ENCODE data around the gene NUP58.

Gene NUP58

DNA sequence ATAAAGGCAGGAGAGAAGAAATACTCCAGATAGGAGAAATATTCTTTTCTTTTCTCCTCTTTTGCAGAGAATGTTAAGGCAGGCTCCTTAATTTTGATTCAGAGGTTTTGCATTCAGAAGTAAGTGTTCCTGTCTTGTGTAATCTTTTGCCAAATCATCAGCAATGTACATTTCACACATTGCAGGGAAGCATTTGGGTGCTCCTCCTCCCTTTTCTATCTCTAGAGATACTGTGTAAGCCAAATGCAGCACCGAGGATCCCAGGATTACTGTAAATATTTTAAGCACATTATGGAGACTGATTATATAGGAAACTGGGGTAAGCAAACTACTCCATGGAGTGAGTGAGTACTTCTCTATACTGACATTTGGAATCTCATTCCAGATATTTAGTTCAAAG is 77.6 kb downstream of the NUP58 start:
- no peak overlapping the region for H2AFZ ChIP-seq (ENCODE audit: low read length)
- no peak overlapping the region for H3K9ac ChIP-seq (ENCODE audit: low read length)
- no peaks in the 10 kb centered on the region for H3K36me3 ChIP-seq (ENCODE audit: insufficient read depth, low read length)
- H3K27me3 ChIP-seq (ENCODE audit: insufficient read depth, low read length): no peaks in the 10 kb centered on the region
- H3F3A ChIP-seq (ENCODE audit: insufficient read depth, low read length): no peaks in the 10 kb centered on the region
- H3K4me2 ChIP-seq (ENCODE audit: low read length): no peak overlapping the region
- H3K4me1 ChIP-seq (ENCODE audit: insufficient read depth, low read length, severe bottlenecking): no peaks in the 10 kb centered on the region
- H3K9me2 ChIP-seq (ENCODE audit: low read depth, low read length): no peaks in the 10 kb centered on the region
- TF ChIP-seq, protein P1, sequence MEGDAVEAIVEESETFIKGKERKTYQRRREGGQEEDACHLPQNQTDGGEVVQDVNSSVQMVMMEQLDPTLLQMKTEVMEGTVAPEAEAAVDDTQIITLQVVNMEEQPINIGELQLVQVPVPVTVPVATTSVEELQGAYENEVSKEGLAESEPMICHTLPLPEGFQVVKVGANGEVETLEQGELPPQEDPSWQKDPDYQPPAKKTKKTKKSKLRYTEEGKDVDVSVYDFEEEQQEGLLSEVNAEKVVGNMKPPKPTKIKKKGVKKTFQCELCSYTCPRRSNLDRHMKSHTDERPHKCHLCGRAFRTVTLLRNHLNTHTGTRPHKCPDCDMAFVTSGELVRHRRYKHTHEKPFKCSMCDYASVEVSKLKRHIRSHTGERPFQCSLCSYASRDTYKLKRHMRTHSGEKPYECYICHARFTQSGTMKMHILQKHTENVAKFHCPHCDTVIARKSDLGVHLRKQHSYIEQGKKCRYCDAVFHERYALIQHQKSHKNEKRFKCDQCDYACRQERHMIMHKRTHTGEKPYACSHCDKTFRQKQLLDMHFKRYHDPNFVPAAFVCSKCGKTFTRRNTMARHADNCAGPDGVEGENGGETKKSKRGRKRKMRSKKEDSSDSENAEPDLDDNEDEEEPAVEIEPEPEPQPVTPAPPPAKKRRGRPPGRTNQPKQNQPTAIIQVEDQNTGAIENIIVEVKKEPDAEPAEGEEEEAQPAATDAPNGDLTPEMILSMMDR (IDR thresholded peaks at IDR 0.05; ENCODE audit: low read length): no peak
- TF ChIP-seq EZH2 (IDR thresholded peaks at IDR 0.05; ENCODE audit: borderline replicate concordance, low read length): no peak
- no peak overlapping the region for H3K4me3 ChIP-seq (ENCODE audit: low read depth, low read length, poor library complexity, severe bottlenecking)
- no peaks in the 10 kb centered on the region for H3K79me2 ChIP-seq (ENCODE audit: insufficient read depth, low read length)
- H4K20me1 ChIP-seq (ENCODE audit: insufficient read depth, low read length): no peaks in the 10 kb centered on the region
- no peak overlapping the region for H3K27ac ChIP-seq (ENCODE audit: low read depth, low read length, poor library complexity, severe bottlenecking)
- H3K9me3 ChIP-seq (ENCODE audit: low read length): no peaks in the 10 kb centered on the region

DNA sequence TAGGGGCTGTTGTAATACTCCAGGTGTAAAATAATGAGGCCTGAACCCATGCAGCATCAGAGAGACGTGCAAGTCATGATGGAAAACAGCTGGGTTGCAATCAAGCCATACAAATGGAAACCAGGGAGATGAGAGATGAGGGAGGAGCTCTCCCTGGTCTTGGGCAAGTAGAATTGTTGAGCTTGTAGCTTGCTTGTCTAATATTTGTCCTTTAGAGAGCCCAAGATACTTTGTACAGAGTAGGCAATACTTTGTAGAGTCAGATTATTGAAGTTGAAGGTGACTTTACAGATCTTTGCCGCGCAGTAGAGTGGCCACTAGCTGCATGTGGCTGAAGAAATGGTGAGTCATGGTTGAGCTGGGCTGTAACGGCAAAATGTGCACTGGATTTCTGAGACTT is 78.7 kb downstream of the NUP58 start:
- Histone ChIP-seq H3K36me3 (ENCODE audit: insufficient read depth, low read length) (no peaks in the 10 kb centered on the region), H2AFZ (ENCODE audit: low read length) (no peak overlapping the region), H3K27ac (ENCODE audit: low read depth, low read length, poor library complexity, severe bottlenecking) (no peak overlapping the region), H3K4me1 (ENCODE audit: insufficient read depth, low read length, severe bottlenecking) (no peaks in the 10 kb centered on the region), H3K79me2 (ENCODE audit: insufficient read depth, low read length) (no peaks in the 10 kb centered on the region), H3K27me3 (ENCODE audit: insufficient read depth, low read length) (no peaks in the 10 kb centered on the region), H3K9me2 (ENCODE audit: low read depth, low read length) (no peaks in the 10 kb centered on the region), H4K20me1 (ENCODE audit: insufficient read depth, low read length) (no peaks in the 10 kb centered on the region), H3K4me2 (ENCODE audit: low read length) (no peak overlapping the region), H3K4me3 (ENCODE audit: low read depth, low read length, poor library complexity, severe bottlenecking) (no peak overlapping the region), H3K9ac (ENCODE audit: low read length) (no peak overlapping the region), H3K9me3 (ENCODE audit: low read length) (no peaks in the 10 kb centered on the region), H3F3A (ENCODE audit: insufficient read depth, low read length) (no peaks in the 10 kb centered on the region)
- TF ChIP-seq, protein P1 (IDR thresholded peaks at IDR 0.05; ENCODE audit: low read length): no peak
- no peak for TF ChIP-seq EZH2 (IDR thresholded peaks at IDR 0.05; ENCODE audit: borderline replicate concordance, low read length)

DNA sequence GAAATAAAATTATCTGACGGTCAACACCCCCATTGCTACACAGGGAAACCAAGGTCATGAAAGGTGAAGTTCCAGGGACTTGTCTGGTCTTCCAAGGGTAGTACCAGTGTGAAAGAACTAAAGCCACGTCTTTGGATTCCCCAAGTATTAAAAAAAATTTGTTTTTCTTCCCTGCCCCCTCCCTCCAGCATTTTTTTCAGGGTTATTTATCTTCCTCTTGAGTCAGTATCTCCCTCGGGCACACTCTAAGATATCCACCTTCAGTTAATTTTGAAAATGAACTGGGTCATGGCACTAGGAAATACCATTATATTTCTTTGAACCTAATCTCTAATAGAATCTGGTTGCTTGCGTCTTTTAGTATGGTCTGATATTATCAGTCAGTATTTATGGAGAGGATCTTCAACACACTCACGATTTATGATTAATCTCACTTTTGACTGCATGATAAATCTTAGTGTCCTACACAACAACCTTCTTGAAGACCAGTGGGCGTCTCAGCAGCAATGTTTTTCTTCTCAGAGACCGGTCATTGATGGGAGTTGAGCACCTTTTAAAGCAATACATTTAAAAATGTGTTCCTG is 79.4 kb downstream of the NUP58 start:
- Histone ChIP-seq H3K9me3 (ENCODE audit: low read length) (no peaks in the 10 kb centered on the region), H3F3A (ENCODE audit: insufficient read depth, low read length) (no peaks in the 10 kb centered on the region), H3K79me2 (ENCODE audit: insufficient read depth, low read length) (no peaks in the 10 kb centered on the region), H2AFZ (ENCODE audit: low read length) (no peak overlapping the region), H3K9me2 (ENCODE audit: low read depth, low read length) (no peaks in the 10 kb centered on the region), H3K27me3 (ENCODE audit: insufficient read depth, low read length) (no peaks in the 10 kb centered on the region), H3K4me3 (ENCODE audit: low read depth, low read length, poor library complexity, severe bottlenecking) (no peak overlapping the region), H3K36me3 (ENCODE audit: insufficient read depth, low read length) (no peaks in the 10 kb centered on the region), H3K4me2 (ENCODE audit: low read length) (no peak overlapping the region), H3K27ac (ENCODE audit: low read depth, low read length, poor library complexity, severe bottlenecking) (no peak overlapping the region), H3K4me1 (ENCODE audit: insufficient read depth, low read length, severe bottlenecking) (no peaks in the 10 kb centered on the region), H4K20me1 (ENCODE audit: insufficient read depth, low read length) (no peaks in the 10 kb centered on the region), H3K9ac (ENCODE audit: low read length) (no peak overlapping the region)
- TF ChIP-seq, protein P1 (IDR thresholded peaks at IDR 0.05; ENCODE audit: low read length): no peak
- no peak for TF ChIP-seq EZH2 (IDR thresholded peaks at IDR 0.05; ENCODE audit: borderline replicate concordance, low read length)

Measured in OCI-LY1 (cell line).